ENCODE results near the gene MAPK12.

GRCh38 chr22:50310949-50311444, 49.5 kb upstream of the MAPK12 start:
- TF ChIP-seq, protein P1, sequence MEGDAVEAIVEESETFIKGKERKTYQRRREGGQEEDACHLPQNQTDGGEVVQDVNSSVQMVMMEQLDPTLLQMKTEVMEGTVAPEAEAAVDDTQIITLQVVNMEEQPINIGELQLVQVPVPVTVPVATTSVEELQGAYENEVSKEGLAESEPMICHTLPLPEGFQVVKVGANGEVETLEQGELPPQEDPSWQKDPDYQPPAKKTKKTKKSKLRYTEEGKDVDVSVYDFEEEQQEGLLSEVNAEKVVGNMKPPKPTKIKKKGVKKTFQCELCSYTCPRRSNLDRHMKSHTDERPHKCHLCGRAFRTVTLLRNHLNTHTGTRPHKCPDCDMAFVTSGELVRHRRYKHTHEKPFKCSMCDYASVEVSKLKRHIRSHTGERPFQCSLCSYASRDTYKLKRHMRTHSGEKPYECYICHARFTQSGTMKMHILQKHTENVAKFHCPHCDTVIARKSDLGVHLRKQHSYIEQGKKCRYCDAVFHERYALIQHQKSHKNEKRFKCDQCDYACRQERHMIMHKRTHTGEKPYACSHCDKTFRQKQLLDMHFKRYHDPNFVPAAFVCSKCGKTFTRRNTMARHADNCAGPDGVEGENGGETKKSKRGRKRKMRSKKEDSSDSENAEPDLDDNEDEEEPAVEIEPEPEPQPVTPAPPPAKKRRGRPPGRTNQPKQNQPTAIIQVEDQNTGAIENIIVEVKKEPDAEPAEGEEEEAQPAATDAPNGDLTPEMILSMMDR (conservative IDR thresholded peaks at IDR 0.05 in 1 of 2, IDR thresholded peaks at IDR 0.05 in 1 of 2; ENCODE audit: extremely low read depth in 1 of 2, insufficient read depth in 1 of 2, low read depth in 1 of 2, low read length in 2 of 2), result no peak
- TF ChIP-seq EZH2 (IDR thresholded peaks at IDR 0.05; ENCODE audit: borderline replicate concordance, low read length), result no peak
